ENCODE measurements around the gene HYAL4.

The HYAL4 gene

DNA sequence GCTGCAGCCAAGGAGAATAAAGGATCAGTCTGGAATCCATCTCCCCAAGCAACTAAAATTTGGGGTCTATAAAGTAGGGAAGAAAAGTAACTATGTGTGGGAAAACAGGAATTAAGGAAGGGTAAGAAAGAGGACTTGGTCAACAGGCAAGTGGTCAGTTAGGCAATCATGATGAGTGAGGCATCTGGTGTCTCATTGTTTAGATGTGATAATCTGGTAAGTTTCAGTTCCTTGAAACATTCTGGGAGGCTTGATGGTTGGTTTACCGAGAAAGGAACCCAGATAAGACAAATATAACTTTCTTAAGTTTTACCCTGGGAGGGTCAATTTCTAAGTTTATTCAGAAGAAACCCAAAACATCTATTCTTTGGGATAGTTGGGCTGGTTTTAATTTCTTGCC is 22.3 kb downstream of the HYAL4 start:
- TF ChIP-seq, protein P1, sequence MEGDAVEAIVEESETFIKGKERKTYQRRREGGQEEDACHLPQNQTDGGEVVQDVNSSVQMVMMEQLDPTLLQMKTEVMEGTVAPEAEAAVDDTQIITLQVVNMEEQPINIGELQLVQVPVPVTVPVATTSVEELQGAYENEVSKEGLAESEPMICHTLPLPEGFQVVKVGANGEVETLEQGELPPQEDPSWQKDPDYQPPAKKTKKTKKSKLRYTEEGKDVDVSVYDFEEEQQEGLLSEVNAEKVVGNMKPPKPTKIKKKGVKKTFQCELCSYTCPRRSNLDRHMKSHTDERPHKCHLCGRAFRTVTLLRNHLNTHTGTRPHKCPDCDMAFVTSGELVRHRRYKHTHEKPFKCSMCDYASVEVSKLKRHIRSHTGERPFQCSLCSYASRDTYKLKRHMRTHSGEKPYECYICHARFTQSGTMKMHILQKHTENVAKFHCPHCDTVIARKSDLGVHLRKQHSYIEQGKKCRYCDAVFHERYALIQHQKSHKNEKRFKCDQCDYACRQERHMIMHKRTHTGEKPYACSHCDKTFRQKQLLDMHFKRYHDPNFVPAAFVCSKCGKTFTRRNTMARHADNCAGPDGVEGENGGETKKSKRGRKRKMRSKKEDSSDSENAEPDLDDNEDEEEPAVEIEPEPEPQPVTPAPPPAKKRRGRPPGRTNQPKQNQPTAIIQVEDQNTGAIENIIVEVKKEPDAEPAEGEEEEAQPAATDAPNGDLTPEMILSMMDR (IDR thresholded peaks at IDR 0.05; ENCODE audit: insufficient read depth, low read length, missing control alignments) = no peak
- no peak overlapping the region for H3K4me3 ChIP-seq (ENCODE audit: low read depth, low read length)
- ChIA-PET CTCF (interaction anchor here (1.1 to 4.1 kb wide), 8 partner anchors 7 to 232 kb away, joined by 3 to 70 read pairs (median 10); no protein-coding TSS in a partner anchor), POLR2A (no interaction called here)
- no peak for DNase-seq (ENCODE audit: low read depth, low spot score)

DNA sequence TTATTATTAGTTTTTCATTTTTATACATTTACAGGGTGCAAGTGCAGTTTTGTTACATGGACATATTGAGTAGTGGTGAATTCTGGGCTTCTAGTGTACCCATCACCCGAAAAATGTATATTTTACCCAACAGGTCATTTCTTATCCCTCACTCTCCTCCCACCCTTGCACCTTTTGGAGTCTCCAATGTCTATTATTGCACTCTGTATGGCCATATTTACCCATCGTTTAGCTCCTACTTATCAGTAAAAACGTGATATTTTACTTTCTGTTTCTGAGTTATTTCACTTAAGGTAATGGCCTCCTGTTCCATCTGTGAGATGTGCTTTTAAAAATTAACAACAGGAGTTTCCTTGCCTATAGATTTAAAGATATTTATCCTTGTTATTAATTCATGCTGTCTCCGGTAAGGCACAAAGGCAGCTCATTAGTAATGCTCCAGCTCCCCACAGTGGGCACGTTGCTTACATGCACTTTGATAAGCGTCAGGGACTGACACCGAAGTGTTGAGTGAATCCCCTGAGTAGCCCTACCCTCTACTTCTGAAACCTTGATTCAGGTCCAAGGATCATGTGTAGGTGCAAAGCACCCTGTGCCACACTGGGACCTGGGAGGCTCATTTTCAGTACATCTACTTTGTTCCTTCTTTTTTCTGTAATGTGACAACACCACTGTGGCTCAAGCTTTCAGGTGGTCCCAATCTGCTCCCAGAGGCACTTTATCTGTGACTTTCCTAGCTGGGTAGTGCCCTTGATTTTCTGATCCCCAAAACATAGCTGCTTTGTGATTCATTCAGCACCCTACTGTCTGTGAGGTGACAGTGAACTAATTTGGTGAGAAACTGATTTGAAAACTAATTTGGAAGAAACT is 27.3 kb downstream of the HYAL4 start:
- CTCF ChIA-PET = interaction anchor here (0.8 to 3.1 kb wide), 16 partner anchors 9 to 380 kb away, joined by 3 to 17 read pairs (median 4); no protein-coding TSS in a partner anchor
- TF ChIP-seq, protein P1 (IDR thresholded peaks at IDR 0.05; ENCODE audit: insufficient read depth, low read length, missing control alignments) = peak; percentile 27
- POLR2A ChIA-PET = no interaction called here
- H3K4me3 ChIP-seq (ENCODE audit: low read depth, low read length) = no peak overlapping the region
- DNase-seq (ENCODE audit: low read depth, low spot score) = no peak

DNA sequence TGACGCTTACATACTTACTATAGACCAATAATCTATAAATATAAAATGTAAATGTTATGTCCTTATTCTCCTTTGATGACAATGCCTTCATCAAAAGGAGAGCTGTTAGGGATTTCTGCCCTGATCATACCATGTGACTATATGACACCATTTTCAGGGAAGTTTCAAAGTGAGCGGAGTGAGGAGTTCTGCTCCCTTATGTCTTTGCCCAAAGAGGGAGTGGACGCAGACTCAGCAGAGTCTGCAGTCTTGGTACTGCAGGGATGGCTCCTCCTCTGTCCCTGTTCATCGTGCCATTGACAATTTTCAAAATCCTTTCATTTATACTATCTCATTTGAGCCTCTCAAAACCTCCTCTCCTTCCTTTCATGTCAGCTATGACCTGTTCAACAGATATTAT is 27.9 kb downstream of the HYAL4 start:
- ChIA-PET POLR2A (no interaction called here), CTCF (interaction anchor here (1.2 to 3.1 kb wide), 9 partner anchors 8 to 379 kb away, joined by 4 to 17 read pairs (median 5); no protein-coding TSS in a partner anchor)
- TF ChIP-seq, protein P1 (IDR thresholded peaks at IDR 0.05; ENCODE audit: insufficient read depth, low read length, missing control alignments) = no peak
- no peak overlapping the region for H3K4me3 ChIP-seq (ENCODE audit: low read depth, low read length)
- no peak for DNase-seq (ENCODE audit: low read depth, low spot score)

DNA sequence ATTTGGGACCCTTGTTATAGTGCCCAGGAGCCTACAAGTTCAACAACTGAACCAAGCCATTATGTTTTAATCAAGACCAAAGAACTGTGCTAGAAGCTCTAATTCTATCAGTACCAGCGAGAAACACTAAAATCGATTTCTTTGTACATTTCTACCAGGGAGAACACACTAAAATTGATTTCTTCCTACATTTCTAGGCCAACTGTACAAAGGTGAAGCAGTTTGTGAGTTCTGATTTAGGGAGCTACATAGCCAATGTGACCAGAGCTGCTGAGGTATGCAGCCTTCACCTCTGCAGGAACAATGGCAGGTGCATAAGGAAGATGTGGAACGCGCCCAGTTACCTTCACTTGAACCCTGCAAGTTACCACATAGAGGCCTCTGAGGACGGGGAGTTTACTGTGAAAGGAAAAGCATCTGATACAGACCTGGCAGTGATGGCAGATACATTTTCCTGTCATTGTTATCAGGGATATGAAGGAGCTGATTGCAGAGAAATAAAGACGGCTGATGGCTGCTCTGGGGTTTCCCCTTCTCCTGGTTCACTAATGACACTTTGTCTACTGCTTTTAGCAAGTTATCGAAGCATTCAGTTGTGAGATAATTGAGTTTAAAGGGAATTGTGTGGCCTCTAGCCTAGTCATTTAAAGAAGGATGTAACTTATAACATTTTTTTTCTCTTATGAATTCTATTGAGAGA is 31.7 kb downstream of the HYAL4 start:
- TF ChIP-seq, protein P1 (IDR thresholded peaks at IDR 0.05; ENCODE audit: insufficient read depth, low read length, missing control alignments) = no peak
- ChIA-PET POLR2A (no interaction called here), CTCF (interaction anchor here (1.1 to 4.9 kb wide), 3 partner anchors 12 to 195 kb away, joined by 3 to 28 read pairs (median 3); no protein-coding TSS in a partner anchor)
- DNase-seq (ENCODE audit: low read depth, low spot score) = no peak
- H3K4me3 ChIP-seq (ENCODE audit: low read depth, low read length) = no peak overlapping the region

DNA sequence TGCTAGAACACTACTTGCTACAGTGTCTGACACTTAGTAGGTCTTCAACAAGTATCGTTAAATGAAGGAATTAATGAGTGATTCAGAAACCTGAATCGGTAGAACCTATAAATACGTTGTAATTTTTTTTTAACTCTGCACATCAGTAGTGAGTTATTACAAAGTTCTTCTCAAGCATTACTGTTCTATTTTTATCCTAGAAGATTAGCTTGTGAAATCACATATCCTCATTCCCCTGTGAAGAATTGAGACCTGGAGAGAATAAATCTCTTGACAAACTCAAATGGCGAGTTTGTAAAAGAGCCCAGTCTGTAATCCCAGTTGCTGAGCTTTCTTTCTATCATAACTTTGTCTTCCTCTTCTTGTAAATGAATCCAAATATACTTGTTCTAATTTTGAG is 34.7 kb downstream of the HYAL4 start:
- no peak overlapping the region for H3K4me3 ChIP-seq (ENCODE audit: low read depth, low read length)
- ChIA-PET CTCF (interaction anchor here (1.2 to 4.9 kb wide), 3 partner anchors 11 to 243 kb away, joined by 4 to 28 read pairs (median 8); no protein-coding TSS in a partner anchor), POLR2A (no interaction called here)
- TF ChIP-seq, protein P1 (IDR thresholded peaks at IDR 0.05; ENCODE audit: insufficient read depth, low read length, missing control alignments) = no peak
- DNase-seq (ENCODE audit: low read depth, low spot score) = no peak

DNA sequence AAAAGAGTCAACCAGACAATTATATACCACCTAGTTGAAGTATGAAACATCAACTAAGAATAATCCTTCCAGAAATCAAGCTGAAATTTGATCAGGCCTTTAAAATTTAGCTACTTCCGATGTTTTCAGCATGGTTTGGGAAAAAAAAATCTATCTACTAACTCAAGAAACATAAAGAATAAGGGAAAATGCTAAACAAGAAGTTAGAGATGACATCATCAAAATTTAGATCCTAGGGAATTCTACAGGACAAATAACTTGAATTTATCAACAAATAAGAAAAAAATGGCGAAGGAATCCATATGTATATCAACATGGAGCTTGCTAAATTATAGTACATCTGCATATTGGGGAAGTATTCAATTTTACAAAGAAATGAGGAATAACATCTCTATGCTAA is 36.3 kb downstream of the HYAL4 start:
- no peak overlapping the region for H3K4me3 ChIP-seq (ENCODE audit: low read depth, low read length)
- ChIA-PET POLR2A (no interaction called here), CTCF (interaction anchor here (0.8 kb wide), 1 partner anchor 9 kb away, joined by 4 read pairs; no protein-coding TSS in a partner anchor)
- TF ChIP-seq, protein P1 (IDR thresholded peaks at IDR 0.05; ENCODE audit: insufficient read depth, low read length, missing control alignments) = no peak
- no peak for DNase-seq (ENCODE audit: low read depth, low spot score)
